Measurements from ENCODE around the gene ROR2.
"Not testable (repeated sequence)": the region's sequence is repeated elsewhere in the genome, so short reads cannot be mapped to it uniquely, and the experiment has no call there.

ROR2 gene

GRCh38 chr9:91533382-91533781 lies 416.6 kb downstream of the ROR2 start:
- TF ChIP-seq CTCF (IDR thresholded peaks at IDR 0.05), result no peak
- DNase-seq (ENCODE audit: low spot score), result no peak
- H3K27ac ChIP-seq, result no peak overlapping the region
- H3K4me3 ChIP-seq, result no peak overlapping the region

- DNase-seq (ENCODE audit: low spot score), result no peak
- TF ChIP-seq CTCF (IDR thresholded peaks at IDR 0.05), result no peak
- H3K27ac ChIP-seq, result no peak overlapping the region
- no peak overlapping the region for H3K4me3 ChIP-seq
Observed at GRCh38 chr9:91532325-91532724, 417.7 kb downstream of the ROR2 start.

- H3K4me3 ChIP-seq, result no peak overlapping the region
- TF ChIP-seq CTCF (IDR thresholded peaks at IDR 0.05), result no peak
- no peak for DNase-seq (ENCODE audit: low spot score)
- H3K27ac ChIP-seq, result no peak overlapping the region
Observed at GRCh38 chr9:91530829-91531228, 419.2 kb downstream of the ROR2 start.

GRCh38 chr9:91522481-91522880 lies 427.5 kb downstream of the ROR2 start:
- H3K27ac ChIP-seq, result no peak overlapping the region
- H3K4me3 ChIP-seq, result no peak overlapping the region
- no peak for DNase-seq (ENCODE audit: low spot score)
- TF ChIP-seq CTCF (IDR thresholded peaks at IDR 0.05), result no peak

GRCh38 chr9:91519520-91520277 lies 430.3 kb downstream of the ROR2 start:
- no peak overlapping the region for H3K4me3 ChIP-seq

GRCh38 chr9:91518462-91518861 lies 431.6 kb downstream of the ROR2 start:
- DNase-seq (ENCODE audit: low spot score), result no peak
- Histone ChIP-seq H3K4me3 (no peak overlapping the region), H3K27ac (no peak overlapping the region)
- no peak for TF ChIP-seq CTCF (IDR thresholded peaks at IDR 0.05)

More at GRCh38 chr9:91519520-91520277, 430.3 kb downstream of the ROR2 start:
- no peak overlapping the region for H3K27ac ChIP-seq
- TF ChIP-seq CTCF (IDR thresholded peaks at IDR 0.05), result no peak
- DNase-seq (ENCODE audit: low spot score), result no peak

GRCh38 chr9:91517801-91518200 lies 432.2 kb downstream of the ROR2 start:
- DNase-seq (ENCODE audit: low spot score), result no peak
- no peak for TF ChIP-seq CTCF (IDR thresholded peaks at IDR 0.05)
- H3K27ac ChIP-seq, result no peak overlapping the region
- H3K4me3 ChIP-seq, result no peak overlapping the region

GRCh38 chr9:91517332-91517731 lies 432.7 kb downstream of the ROR2 start:
- DNase-seq (ENCODE audit: low spot score); H3K27ac ChIP-seq; H3K4me3 ChIP-seq: not testable (repeated sequence)

All from coronary artery (tissue), 2 donors.